Measurements from ENCODE around the gene ADK. TPM values are rescaled to one million over a fixed set of nuclear protein-coding genes. Genes with fewer than 3 reads are reported as not detected.

The ADK gene
- total and polyA plus RNA-seq, 2 donors (not counting 1 experiment from before 2014, with no cell fraction given) = 25.3 to 47.8 TPM

DNA sequence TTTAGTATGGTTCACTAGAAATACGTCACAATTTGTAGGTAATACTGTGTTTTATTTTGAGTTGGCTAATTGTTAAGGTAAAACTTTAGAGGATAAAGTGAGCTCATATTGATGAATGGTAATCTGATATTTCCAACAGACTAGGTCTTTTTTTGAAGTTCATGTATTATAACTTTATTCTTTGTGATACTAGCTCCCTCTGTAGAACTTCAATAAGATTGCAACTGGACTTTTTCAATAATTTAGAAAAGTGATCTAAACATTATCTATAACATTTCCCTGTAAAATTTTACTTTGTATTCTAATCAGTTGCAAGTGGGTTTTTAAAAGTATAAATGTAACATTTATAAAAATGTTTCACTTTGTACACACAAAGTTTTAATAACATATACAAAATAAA lies 83.5 kb downstream of the ADK start:
- Histone ChIP-seq H3K9ac (ENCODE audit: insufficient read depth, low read length) (no peak overlapping the region), H3K27me3 (ENCODE audit: control insufficient read depth, insufficient read depth, low read length) (no peaks in the 10 kb centered on the region), H3K4me1 (ENCODE audit: control insufficient read depth, extremely low read depth, insufficient read depth, low read length) (no peaks in the 10 kb centered on the region), H3K4me3 (replicated peaks in 1 of 4; ENCODE audit: control extremely low read depth in 1 of 4, insufficient read depth in 1 of 4, low read depth in 3 of 4, low read length in 4 of 4) (no peak overlapping the region), H2AFZ (ENCODE audit: low read length) (no peak overlapping the region), H3K4me2 (ENCODE audit: extremely low read depth, insufficient read depth, low read length) (no peak overlapping the region), H3K36me3 (ENCODE audit: control insufficient read depth, insufficient read depth, low read length) (no peaks in the 10 kb centered on the region), H3K27ac (ENCODE audit: insufficient read depth, low read length) (no peak overlapping the region), H3K79me2 (ENCODE audit: control insufficient read depth, insufficient read depth, low read length) (no peaks in the 10 kb centered on the region), H3K9me3 (ENCODE audit: control insufficient read depth, insufficient read depth, low read depth, low read length) (no peaks in the 10 kb centered on the region), H4K20me1 (ENCODE audit: control insufficient read depth, extremely low read depth, insufficient read depth, low read length) (no peaks in the 10 kb centered on the region)
- DNase-seq (ENCODE audit: low read depth in 2 of 2) = peak in 1 of 2 donors; percentile 53
- TF ChIP-seq, protein P1, sequence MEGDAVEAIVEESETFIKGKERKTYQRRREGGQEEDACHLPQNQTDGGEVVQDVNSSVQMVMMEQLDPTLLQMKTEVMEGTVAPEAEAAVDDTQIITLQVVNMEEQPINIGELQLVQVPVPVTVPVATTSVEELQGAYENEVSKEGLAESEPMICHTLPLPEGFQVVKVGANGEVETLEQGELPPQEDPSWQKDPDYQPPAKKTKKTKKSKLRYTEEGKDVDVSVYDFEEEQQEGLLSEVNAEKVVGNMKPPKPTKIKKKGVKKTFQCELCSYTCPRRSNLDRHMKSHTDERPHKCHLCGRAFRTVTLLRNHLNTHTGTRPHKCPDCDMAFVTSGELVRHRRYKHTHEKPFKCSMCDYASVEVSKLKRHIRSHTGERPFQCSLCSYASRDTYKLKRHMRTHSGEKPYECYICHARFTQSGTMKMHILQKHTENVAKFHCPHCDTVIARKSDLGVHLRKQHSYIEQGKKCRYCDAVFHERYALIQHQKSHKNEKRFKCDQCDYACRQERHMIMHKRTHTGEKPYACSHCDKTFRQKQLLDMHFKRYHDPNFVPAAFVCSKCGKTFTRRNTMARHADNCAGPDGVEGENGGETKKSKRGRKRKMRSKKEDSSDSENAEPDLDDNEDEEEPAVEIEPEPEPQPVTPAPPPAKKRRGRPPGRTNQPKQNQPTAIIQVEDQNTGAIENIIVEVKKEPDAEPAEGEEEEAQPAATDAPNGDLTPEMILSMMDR (conservative IDR thresholded peaks at IDR 0.05 in 1 of 2, IDR thresholded peaks at IDR 0.05 in 1 of 2; ENCODE audit: low read depth in 1 of 2, low read length in 2 of 2) = peak in 1 of 2 donors; percentile 40
- TF ChIP-seq EZH2 (IDR thresholded peaks at IDR 0.05; ENCODE audit: low read length, missing control alignments) = no peak

DNA sequence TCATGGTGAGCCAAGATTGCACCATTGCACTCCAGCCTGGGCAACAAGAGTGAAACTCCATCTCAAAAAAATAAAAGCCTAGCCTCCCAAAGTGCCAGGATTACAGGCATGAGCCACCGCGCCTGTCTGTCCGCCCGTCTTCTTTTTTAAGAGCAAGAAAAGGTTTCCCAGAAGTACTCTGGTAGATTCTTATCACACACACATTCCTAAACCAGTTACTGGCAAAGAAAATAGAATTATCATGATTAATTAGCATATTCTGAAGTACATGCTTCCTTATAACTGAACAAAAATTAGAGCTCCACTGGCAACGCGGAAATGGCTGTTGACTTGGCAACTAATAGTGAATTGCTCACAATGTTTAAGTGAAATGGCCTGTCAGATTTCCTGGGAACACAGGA lies 87.0 kb downstream of the ADK start:
- TF ChIP-seq, protein P1 (conservative IDR thresholded peaks at IDR 0.05 in 1 of 2, IDR thresholded peaks at IDR 0.05 in 1 of 2; ENCODE audit: low read depth in 1 of 2, low read length in 2 of 2) = no peak
- no peak for TF ChIP-seq EZH2 (IDR thresholded peaks at IDR 0.05; ENCODE audit: low read length, missing control alignments)
- Histone ChIP-seq H3K36me3 (ENCODE audit: control insufficient read depth, insufficient read depth, low read length) (peaks cover 2% of the 10 kb centered on the region), H3K9ac (ENCODE audit: insufficient read depth, low read length) (no peak overlapping the region), H2AFZ (ENCODE audit: low read length) (no peak overlapping the region), H3K4me3 (replicated peaks in 1 of 4; ENCODE audit: control extremely low read depth in 1 of 4, insufficient read depth in 1 of 4, low read depth in 3 of 4, low read length in 4 of 4) (no peak overlapping the region), H3K4me1 (ENCODE audit: control insufficient read depth, extremely low read depth, insufficient read depth, low read length) (no peaks in the 10 kb centered on the region), H3K79me2 (ENCODE audit: control insufficient read depth, insufficient read depth, low read length) (no peaks in the 10 kb centered on the region), H3K27ac (ENCODE audit: insufficient read depth, low read length) (peak overlapping the region; percentile 19), H4K20me1 (ENCODE audit: control insufficient read depth, extremely low read depth, insufficient read depth, low read length) (no peaks in the 10 kb centered on the region), H3K4me2 (ENCODE audit: extremely low read depth, insufficient read depth, low read length) (peak overlapping the region; percentile 8), H3K27me3 (ENCODE audit: control insufficient read depth, insufficient read depth, low read length) (no peaks in the 10 kb centered on the region), H3K9me3 (ENCODE audit: control insufficient read depth, insufficient read depth, low read depth, low read length) (no peaks in the 10 kb centered on the region)
- DNase-seq (ENCODE audit: low read depth in 2 of 2) = peak; percentile 77 to 91

DNA sequence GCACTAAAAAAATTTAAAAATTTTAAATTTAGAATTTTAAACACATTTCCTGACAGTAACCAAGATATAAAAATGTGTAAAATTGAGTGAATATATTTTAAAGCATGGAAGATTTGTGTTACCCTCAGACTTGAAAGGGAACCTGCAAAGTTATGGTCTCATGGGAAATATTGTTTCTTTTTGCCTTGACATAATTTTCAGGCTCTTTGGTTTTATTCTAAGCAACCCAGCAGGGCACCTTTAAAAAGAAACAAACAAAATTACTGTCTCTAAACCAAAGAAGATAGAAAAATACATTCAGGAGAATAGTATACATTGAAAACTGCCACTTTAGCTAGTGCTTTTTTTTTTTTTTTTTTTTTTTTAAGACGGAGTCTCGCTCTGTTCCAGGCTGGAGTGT lies 87.5 kb downstream of the ADK start:
- TF ChIP-seq, protein P1 (conservative IDR thresholded peaks at IDR 0.05 in 1 of 2, IDR thresholded peaks at IDR 0.05 in 1 of 2; ENCODE audit: low read depth in 1 of 2, low read length in 2 of 2) = no peak
- no peak for TF ChIP-seq EZH2 (IDR thresholded peaks at IDR 0.05; ENCODE audit: low read length, missing control alignments)
- Histone ChIP-seq H2AFZ (ENCODE audit: low read length) (no peak overlapping the region), H3K27ac (ENCODE audit: insufficient read depth, low read length) (peak overlapping the region; percentile 19), H3K79me2 (ENCODE audit: control insufficient read depth, insufficient read depth, low read length) (no peaks in the 10 kb centered on the region), H3K36me3 (ENCODE audit: control insufficient read depth, insufficient read depth, low read length) (peaks cover 2% of the 10 kb centered on the region), H3K4me1 (ENCODE audit: control insufficient read depth, extremely low read depth, insufficient read depth, low read length) (no peaks in the 10 kb centered on the region), H3K9me3 (ENCODE audit: control insufficient read depth, insufficient read depth, low read depth, low read length) (no peaks in the 10 kb centered on the region), H3K4me3 (replicated peaks in 1 of 4; ENCODE audit: control extremely low read depth in 1 of 4, insufficient read depth in 1 of 4, low read depth in 3 of 4, low read length in 4 of 4) (no peak overlapping the region), H3K9ac (ENCODE audit: insufficient read depth, low read length) (no peak overlapping the region), H3K4me2 (ENCODE audit: extremely low read depth, insufficient read depth, low read length) (no peak overlapping the region), H4K20me1 (ENCODE audit: control insufficient read depth, extremely low read depth, insufficient read depth, low read length) (no peaks in the 10 kb centered on the region), H3K27me3 (ENCODE audit: control insufficient read depth, insufficient read depth, low read length) (no peaks in the 10 kb centered on the region)
- no peak for DNase-seq (ENCODE audit: low read depth in 2 of 2)

All from fibroblast of lung (primary cell).